ENCODE measurements around the gene BCAS3. TPM values are rescaled to one million over a fixed set of nuclear protein-coding genes. Genes with fewer than 3 reads are reported as not detected.
"Not testable (repeated sequence)": the region's sequence is repeated elsewhere in the genome, so short reads cannot be mapped to it uniquely, and the experiment has no call there.

BCAS3 gene
- total RNA-seq, 2 experiments from 2014 or later: 5.1 to 6.9 TPM

DNA sequence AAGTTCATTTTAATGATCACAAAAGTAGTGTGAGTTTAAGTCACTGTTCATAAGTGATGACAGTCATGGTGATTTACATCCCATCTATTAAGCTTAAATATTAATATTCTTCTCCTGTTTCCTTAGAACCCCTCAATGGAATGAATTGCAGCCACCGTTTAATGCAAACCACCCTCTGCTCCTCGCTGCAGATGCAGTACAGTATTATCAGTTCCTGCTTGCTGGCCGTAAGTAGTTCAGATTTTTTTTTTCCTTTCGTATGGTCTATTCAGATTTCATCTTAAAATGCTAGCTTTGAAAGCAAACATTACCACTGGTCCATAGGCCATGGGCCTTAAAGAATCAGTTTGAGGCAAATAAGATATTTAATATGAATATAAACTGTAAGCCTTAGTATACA is 363.0 kb downstream of the BCAS3 start:
- Mint-ChIP-seq H3K36me3 (ENCODE audit: low read depth) (peaks cover 10% of the 10 kb centered on the region), H3K4me1 (ENCODE audit: low read depth) (no peaks in the 10 kb centered on the region), H3K27me3 (no peaks in the 10 kb centered on the region), H3K9me3 (no peaks in the 10 kb centered on the region), H3K4me3 (no peak overlapping the region), H3K27ac (no peak overlapping the region)
- no peak for DNase-seq
- TF ChIP-seq CTCF (IDR thresholded peaks at IDR 0.05): no peak
- POLR2A ChIA-PET: no interaction called here
- no peak for ATAC-seq
- CTCF ChIA-PET: interaction anchor here (1.2 kb wide), 1 partner anchor 69 kb away, joined by 3 read pairs; no protein-coding TSS in a partner anchor
- intact Hi-C loops (cut with micrococcal nuclease): no loop called here

- H3K27me3 Mint-ChIP-seq; DNase-seq; POLR2A ChIA-PET; ATAC-seq; H3K4me3 Mint-ChIP-seq; H3K9me3 Mint-ChIP-seq; H3K27ac Mint-ChIP-seq; H3K4me1 Mint-ChIP-seq (ENCODE audit: low read depth); intact Hi-C loops (cut with micrococcal nuclease): not testable (repeated sequence)
- peaks cover 10% of the 10 kb centered on the region for H3K36me3 Mint-ChIP-seq (ENCODE audit: low read depth)
- CTCF ChIA-PET: interaction anchor here (1.0 kb wide), 1 partner anchor 26 kb away, joined by 3 read pairs; no protein-coding TSS in a partner anchor
These were observed 364.7 kb downstream of the BCAS3 start for GRCh38 chr17:61042348-61042747.

GRCh38 chr17:61047515-61047914 is 369.9 kb downstream of the BCAS3 start:
- CTCF ChIA-PET: no interaction called here

GRCh38 chr17:61048376-61049106 is 370.9 kb downstream of the BCAS3 start:
- H3K27me3 Mint-ChIP-seq: no peaks in the 10 kb centered on the region
- intact Hi-C loops (cut with micrococcal nuclease): no loop called here
- POLR2A ChIA-PET: interaction anchor here (0.6 to 1.0 kb wide), 2 partner anchors 14 to 327 kb away, joined by 3 read pairs; no protein-coding TSS in a partner anchor

More at GRCh38 chr17:61047515-61047914, 369.9 kb downstream of the BCAS3 start:
- Mint-ChIP-seq H3K4me3 (no peak overlapping the region), H3K36me3 (ENCODE audit: low read depth) (no peaks in the 10 kb centered on the region), H3K9me3 (no peaks in the 10 kb centered on the region), H3K27me3 (no peaks in the 10 kb centered on the region), H3K4me1 (ENCODE audit: low read depth) (peaks cover 7% of the 10 kb centered on the region), H3K27ac (no peak overlapping the region)
- no peak for ATAC-seq
- no peak for TF ChIP-seq CTCF (IDR thresholded peaks at IDR 0.05)
- POLR2A ChIA-PET: interaction anchor here (1.0 kb wide), 1 partner anchor 328 kb away, joined by 3 read pairs; no protein-coding TSS in a partner anchor
- no peak for DNase-seq
- intact Hi-C loops (cut with micrococcal nuclease): no loop called here

GRCh38 chr17:61053469-61053868 is 375.8 kb downstream of the BCAS3 start:
- H3K4me3 Mint-ChIP-seq: no peak overlapping the region
- CTCF ChIA-PET: no interaction called here
- no peak for TF ChIP-seq CTCF (IDR thresholded peaks at IDR 0.05)
- intact Hi-C loops (cut with micrococcal nuclease): no loop called here
- no peak overlapping the region for H3K27ac Mint-ChIP-seq
- no peak for ATAC-seq
- DNase-seq: no peak
- POLR2A ChIA-PET: no interaction called here
- H3K9me3 Mint-ChIP-seq: no peaks in the 10 kb centered on the region
- no peaks in the 10 kb centered on the region for H3K36me3 Mint-ChIP-seq (ENCODE audit: low read depth)
- no peaks in the 10 kb centered on the region for H3K27me3 Mint-ChIP-seq
- H3K4me1 Mint-ChIP-seq (ENCODE audit: low read depth): peaks cover 14% of the 10 kb centered on the region

More at GRCh38 chr17:61048376-61049106, 370.9 kb downstream of the BCAS3 start:
- peaks cover 7% of the 10 kb centered on the region for H3K4me1 Mint-ChIP-seq (ENCODE audit: low read depth)
- no peak overlapping the region for H3K4me3 Mint-ChIP-seq
- TF ChIP-seq CTCF (IDR thresholded peaks at IDR 0.05): no peak
- no peak overlapping the region for H3K27ac Mint-ChIP-seq
- H3K9me3 Mint-ChIP-seq: no peaks in the 10 kb centered on the region
- no peaks in the 10 kb centered on the region for H3K36me3 Mint-ChIP-seq (ENCODE audit: low read depth)
- DNase-seq: no peak
- CTCF ChIA-PET: interaction anchor here (0.9 kb wide), 1 partner anchor 19 kb away, joined by 3 read pairs; no protein-coding TSS in a partner anchor
- ATAC-seq: no peak

All from activated CD8-positive, alpha-beta T cell treated with anti-CD3 and anti-CD28 coated beads for 36 hours (primary cell).